Choroid plexus epithelial cell (primary cell): ENCODE measurements around the gene TRIM42.

ENCODE experiments used
- DNase-seq: peaks from one replicate; pipeline ENCODE4 v3.0.0-alpha.2; 2010; ENCODE audit warnings: low read depth
- H3K4me3 ChIP-seq: 2 replicates; pipeline ENCODE4 v1.5.1; 2011; ENCODE audit warnings: low read depth, mild to moderate bottlenecking, control low read depth, low read length, moderate library complexity
- TF ChIP-seq, protein P1 (sequence below): conservative IDR thresholded peaks from 2 replicates; pipeline ENCODE4 v1.5.1; 2011; ENCODE audit warnings: low read depth, mild to moderate bottlenecking, control low read depth, inconsistent platforms, low read length, moderate library complexity

The TRIM42 gene

DNA sequence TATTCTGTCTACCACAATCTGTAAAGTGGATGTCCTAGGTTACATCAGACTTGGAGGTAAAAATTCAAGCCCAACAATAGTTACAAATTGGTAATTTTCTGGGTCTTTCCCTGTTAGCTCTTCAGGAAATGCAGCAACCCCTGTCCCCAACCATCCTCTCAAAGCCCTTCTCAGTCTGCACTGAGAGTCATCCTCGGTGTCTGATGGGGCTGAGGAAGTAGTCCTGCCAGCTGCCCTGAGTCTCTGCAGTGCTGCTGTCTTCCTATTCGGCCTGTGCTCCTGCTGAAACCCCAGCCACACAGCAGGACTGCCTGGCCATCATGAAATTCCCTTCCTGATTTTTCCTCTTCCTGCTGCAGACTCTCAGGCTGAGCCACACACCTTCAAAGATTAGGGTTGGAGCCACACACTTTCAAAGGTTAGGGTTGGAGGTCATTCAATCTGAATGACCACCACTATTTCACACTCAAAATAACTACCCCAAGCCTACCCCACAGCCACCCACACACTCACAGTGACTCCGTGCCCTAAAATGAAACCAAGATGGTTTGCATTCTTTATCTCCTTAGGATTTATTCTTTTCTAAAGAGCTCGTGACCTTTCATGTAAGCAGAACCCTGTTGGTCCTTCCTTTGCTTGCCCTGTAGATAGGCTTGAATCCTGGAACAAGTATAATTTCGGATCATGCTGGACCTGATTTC lies 17.6 kb downstream of the TRIM42 start:
- peak; percentile 5 for DNase-seq
- TF ChIP-seq, protein P1, sequence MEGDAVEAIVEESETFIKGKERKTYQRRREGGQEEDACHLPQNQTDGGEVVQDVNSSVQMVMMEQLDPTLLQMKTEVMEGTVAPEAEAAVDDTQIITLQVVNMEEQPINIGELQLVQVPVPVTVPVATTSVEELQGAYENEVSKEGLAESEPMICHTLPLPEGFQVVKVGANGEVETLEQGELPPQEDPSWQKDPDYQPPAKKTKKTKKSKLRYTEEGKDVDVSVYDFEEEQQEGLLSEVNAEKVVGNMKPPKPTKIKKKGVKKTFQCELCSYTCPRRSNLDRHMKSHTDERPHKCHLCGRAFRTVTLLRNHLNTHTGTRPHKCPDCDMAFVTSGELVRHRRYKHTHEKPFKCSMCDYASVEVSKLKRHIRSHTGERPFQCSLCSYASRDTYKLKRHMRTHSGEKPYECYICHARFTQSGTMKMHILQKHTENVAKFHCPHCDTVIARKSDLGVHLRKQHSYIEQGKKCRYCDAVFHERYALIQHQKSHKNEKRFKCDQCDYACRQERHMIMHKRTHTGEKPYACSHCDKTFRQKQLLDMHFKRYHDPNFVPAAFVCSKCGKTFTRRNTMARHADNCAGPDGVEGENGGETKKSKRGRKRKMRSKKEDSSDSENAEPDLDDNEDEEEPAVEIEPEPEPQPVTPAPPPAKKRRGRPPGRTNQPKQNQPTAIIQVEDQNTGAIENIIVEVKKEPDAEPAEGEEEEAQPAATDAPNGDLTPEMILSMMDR: no peak
- no peak overlapping the region for H3K4me3 ChIP-seq

DNA sequence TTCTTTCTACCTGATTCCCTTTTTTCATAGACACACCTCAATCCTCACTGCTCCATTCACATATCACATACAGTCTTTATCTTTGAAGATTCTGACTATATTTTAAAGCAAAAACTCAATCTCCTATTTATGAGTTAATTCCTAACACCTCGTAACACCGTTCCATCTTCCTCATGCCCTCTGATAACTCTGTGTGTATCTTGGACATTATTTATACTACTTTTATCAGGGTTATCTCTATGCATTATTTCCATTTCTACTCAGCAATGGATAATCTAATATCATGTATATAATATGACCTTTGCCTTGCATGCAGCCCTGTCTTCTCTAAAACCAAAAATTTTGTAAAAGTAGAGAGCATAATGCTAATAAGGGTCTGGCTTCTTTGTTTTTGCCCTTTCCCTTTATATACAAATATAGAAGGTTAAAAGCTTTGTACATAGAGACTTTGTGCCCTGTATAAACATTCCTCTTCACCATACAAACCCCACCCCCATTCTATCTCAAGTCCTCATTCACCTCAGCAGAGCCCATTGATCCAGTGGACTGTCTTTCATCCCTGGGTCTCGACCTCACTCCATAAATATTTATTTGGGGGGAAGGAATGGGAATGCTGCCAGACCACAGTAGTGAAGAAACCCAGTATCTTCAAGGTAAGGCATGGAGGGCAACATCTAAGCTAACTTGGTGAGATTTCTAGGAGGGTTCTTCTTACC lies 21.8 kb downstream of the TRIM42 start:
- TF ChIP-seq, protein P1: no peak
- DNase-seq: no peak
- no peak overlapping the region for H3K4me3 ChIP-seq

DNA sequence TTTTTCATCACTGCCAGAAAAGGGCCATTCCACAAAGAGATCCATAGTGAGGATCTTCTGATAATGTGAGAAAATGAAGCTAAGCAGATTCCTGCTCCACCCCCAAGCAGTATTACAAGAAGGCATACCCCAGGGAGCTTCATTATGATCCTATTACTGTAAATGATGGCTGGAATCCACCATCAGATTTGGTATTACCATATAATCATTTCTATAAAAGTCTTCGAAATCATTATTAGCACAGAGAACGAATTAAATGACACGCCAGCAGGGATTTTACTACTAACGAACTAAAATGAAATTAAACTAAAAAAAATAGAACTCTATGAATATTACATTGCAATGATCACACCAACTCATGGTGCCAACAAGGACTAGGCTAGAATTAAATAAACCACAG lies 24.4 kb downstream of the TRIM42 start:
- TF ChIP-seq, protein P1: no peak
- no peak overlapping the region for H3K4me3 ChIP-seq
- no peak for DNase-seq

DNA sequence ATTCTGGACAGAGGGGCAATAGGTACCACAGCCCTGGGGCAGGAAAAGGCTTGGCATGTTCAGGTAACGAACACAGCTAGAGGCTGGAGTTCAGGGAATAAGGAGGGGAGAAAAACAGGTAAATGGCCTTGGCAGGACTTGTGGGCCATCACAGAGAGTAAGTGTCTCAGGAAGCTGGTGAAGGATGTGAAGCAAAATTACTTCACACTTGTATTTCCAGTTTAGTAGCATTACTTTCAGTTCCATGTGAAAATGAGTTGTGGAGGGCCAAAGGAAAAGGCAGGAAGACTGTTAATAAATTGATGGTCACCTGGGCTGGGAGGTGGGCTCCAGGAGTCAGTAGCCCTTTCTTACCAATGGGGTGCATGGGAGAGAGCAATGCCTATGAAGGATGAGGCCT lies 25.6 kb downstream of the TRIM42 start:
- no peak overlapping the region for H3K4me3 ChIP-seq
- no peak for DNase-seq
- TF ChIP-seq, protein P1: no peak

DNA sequence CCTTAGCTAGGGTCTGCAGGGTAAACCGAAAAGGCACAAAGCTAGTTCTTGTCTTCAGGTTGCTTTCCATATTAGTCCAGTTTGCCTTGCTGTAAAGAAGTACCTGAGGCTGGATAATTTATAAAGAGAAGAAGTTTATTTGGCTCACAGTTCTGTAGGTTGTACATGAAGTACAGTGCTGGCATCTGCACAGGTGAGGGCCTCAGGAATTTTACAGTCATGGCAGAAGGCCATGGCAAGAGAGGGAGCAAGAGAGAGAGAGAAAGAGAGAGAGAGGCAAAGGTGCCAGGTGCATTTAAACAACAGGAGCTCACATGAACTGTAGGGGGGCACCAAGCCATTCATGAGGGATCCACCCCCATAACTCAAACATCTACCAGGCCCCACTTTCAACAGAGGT lies 26.9 kb downstream of the TRIM42 start:
- no peak overlapping the region for H3K4me3 ChIP-seq
- TF ChIP-seq, protein P1: no peak
- DNase-seq: no peak

DNA sequence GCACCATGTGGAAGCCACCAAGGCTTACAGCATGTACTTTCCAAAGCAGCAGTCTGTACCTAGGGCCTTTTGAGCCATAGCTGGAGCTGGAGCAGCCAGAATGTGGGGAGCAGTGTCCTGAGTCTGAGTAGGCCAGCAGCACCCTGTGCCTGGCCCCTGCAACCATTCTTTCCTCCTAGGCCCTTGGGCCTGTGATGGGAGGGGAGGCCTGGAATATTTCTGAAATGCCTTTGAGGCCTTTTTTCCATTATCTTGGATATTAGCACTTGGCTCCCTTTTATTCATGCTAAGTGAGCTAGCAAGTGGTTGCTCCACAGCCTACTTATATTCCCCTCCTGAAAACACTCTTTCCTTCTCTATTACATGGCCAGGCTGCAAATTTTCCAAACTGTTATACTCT lies 28.1 kb downstream of the TRIM42 start:
- TF ChIP-seq, protein P1: no peak
- no peak for DNase-seq

DNA sequence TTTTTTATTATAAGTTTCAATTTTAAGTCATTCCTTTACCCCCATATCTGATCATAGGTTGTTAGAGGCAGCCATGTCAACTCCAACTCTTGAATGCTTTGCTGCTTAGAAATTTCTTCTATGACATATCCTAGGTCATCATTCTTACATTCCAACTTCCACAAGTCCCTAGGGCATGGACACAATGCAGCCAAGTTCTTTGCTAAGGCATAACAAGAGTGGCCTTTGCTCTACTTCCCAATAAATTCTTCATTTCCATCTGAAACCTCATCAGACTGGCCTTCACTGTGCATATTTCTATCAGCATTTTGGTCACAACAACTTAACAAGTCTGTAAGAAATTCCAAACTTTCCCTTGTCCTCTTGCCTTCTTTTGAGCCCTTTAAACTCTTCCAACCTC lies 28.5 kb downstream of the TRIM42 start:
- no peak overlapping the region for H3K4me3 ChIP-seq
- TF ChIP-seq, protein P1: no peak

More for the DNA sequence above, 28.1 kb downstream of the TRIM42 start:
- no peak overlapping the region for H3K4me3 ChIP-seq

More for the DNA sequence above, 28.5 kb downstream of the TRIM42 start:
- DNase-seq: no peak
